ENCODE measurements around the gene MACROD2.

- no peak for TF ChIP-seq SP1 (IDR thresholded peaks at IDR 0.05; ENCODE audit: low read depth)
- TF ChIP-seq ZFX (IDR thresholded peaks at IDR 0.05), result no peak
- TF ChIP-seq EZH2phosphoT487 (IDR thresholded peaks at IDR 0.05; ENCODE audit: borderline replicate concordance), result no peak
- no peak for TF ChIP-seq REST (IDR thresholded peaks at IDR 0.05; ENCODE audit: low read depth)
- TF ChIP-seq CTCF (IDR thresholded peaks at IDR 0.05 in 2 of 3, conservative IDR thresholded peaks at IDR 0.05 in 1 of 3; ENCODE audit: borderline replicate concordance in 1 of 3, insufficient read depth in 1 of 3, low read depth in 2 of 3, low read length in 2 of 3), result no peak
- TF ChIP-seq POLR2A (IDR thresholded peaks at IDR 0.05; ENCODE audit: borderline replicate concordance, extremely low read depth, insufficient read depth, insufficient read length), result no peak
- TF ChIP-seq ELF1 (IDR thresholded peaks at IDR 0.05; ENCODE audit: borderline replicate concordance, low read depth), result no peak
- TF ChIP-seq ATF3 (IDR thresholded peaks at IDR 0.05), result no peak
- no peak for TF ChIP-seq EGR1 (IDR thresholded peaks at IDR 0.05; ENCODE audit: low read depth)
These were observed 671.4 kb downstream of the MACROD2 start for GRCh38 chr20:14666696-14667095.

Measured in HCT116 (cell line).